ENCODE data around the gene PHKB. TPM values are rescaled to one million over a fixed set of nuclear protein-coding genes. Genes with fewer than 3 reads are reported as not detected.

The PHKB gene
- total and polyA plus RNA-seq, 2 of the 8 experiments (the other 6 are each of a cell fraction or from before 2014, with no cell fraction given), result 18.6 to 38.3 TPM

- no peak overlapping the region for H2AK5ac ChIP-seq (ENCODE audit: low read depth, low read length)
- CTCF ChIA-PET (ENCODE audit: partially characterized antibody), result interaction anchor here (0.6 kb wide), 1 partner anchor 1486 kb away, joined by 3 read pairs; no protein-coding TSS in a partner anchor
- no peak overlapping the region for H2BK12ac ChIP-seq (ENCODE audit: low read depth, low read length)
- no peak overlapping the region for H4K5ac ChIP-seq (ENCODE audit: insufficient read length, low read depth, low read length)
- no peak overlapping the region for H4K8ac ChIP-seq (ENCODE audit: extremely low read depth, insufficient read depth, low read length)
- H3K27ac ChIP-seq (ENCODE audit: low read depth, low read length), result no peak overlapping the region
- H2BK20ac ChIP-seq (ENCODE audit: low read length), result no peak overlapping the region
- H3K23ac ChIP-seq (ENCODE audit: insufficient read length), result no peak overlapping the region
- no peaks in the 10 kb centered on the region for H4K20me1 ChIP-seq (replicated peaks in 1 of 2; ENCODE audit: control insufficient read depth in 1 of 2, insufficient read depth in 2 of 2, low read length in 2 of 2)
- WGBS, 2 experiments (ENCODE audit: extremely low coverage in 1 of 2, insufficient coverage in 1 of 2, insufficient read length in 1 of 2, insufficient replicate concordance in 2 of 2, low coverage in 1 of 2, low lambda C conversion rate in 2 of 2, missing lambda C conversion rate in 1 of 2), result 93% methylated on average over 7 of the region's 8 CpGs; no CpG with 5 or more reads in 1 of the 2 experiments
- H3K56ac ChIP-seq (replicated peaks; ENCODE audit: insufficient read length, low read depth, low read length), result no peak overlapping the region
- FAIRE-seq, result no peak
- no peaks in the 10 kb centered on the region for H3K79me1 ChIP-seq (ENCODE audit: low read depth, low read length)
- H3K4ac ChIP-seq (replicated peaks; ENCODE audit: insufficient read length, low read depth, low read length), result no peak overlapping the region
- POLR2A ChIA-PET (ENCODE audit: partially characterized antibody), result no interaction called here
- no peaks in the 10 kb centered on the region for H3K36me3 ChIP-seq (ENCODE audit: control insufficient read depth in 2 of 4, insufficient read depth in 4 of 4, low read length in 3 of 4)
- H2BK5ac ChIP-seq (ENCODE audit: low read depth, low read length), result no peak overlapping the region
- no peak for DNase-seq (ENCODE audit: low read depth in 1 of 2, low spot score in 2 of 2)
- H3K4me2 ChIP-seq (ENCODE audit: insufficient read depth in 1 of 2, low read depth in 2 of 2, low read length in 2 of 2), result no peak overlapping the region
- no peak overlapping the region for H4K91ac ChIP-seq (replicated peaks; ENCODE audit: insufficient read length, low read length)
- H3K14ac ChIP-seq (ENCODE audit: insufficient read length), result no peak overlapping the region
- no peaks in the 10 kb centered on the region for H3K79me2 ChIP-seq (ENCODE audit: control insufficient read depth in 1 of 2, insufficient read depth in 2 of 2, low read length in 2 of 2)
- H3K4me1 ChIP-seq (replicated peaks in 1 of 4; ENCODE audit: control insufficient read depth in 3 of 4, insufficient read depth in 4 of 4, low read length in 3 of 4), result no peaks in the 10 kb centered on the region
- no peaks in the 10 kb centered on the region; a peak in 1 of 4 replicates for H3K9me3 ChIP-seq (ENCODE audit: insufficient read depth in 2 of 2, low read depth in 1 of 2, low read length in 1 of 2)
- H3K23me2 ChIP-seq (ENCODE audit: low read depth, low read length), result no peaks in the 10 kb centered on the region
- H3K27me3 ChIP-seq (replicated peaks in 1 of 4; ENCODE audit: control insufficient read depth in 3 of 4, extremely low read depth in 1 of 4, insufficient read depth in 3 of 4, low read length in 3 of 4), result no peaks in the 10 kb centered on the region
- no peak overlapping the region for H2AFZ ChIP-seq (ENCODE audit: low read length)
- H2BK120ac ChIP-seq (replicated peaks; ENCODE audit: low read depth, low read length), result no peak overlapping the region
- H3K4me3 ChIP-seq (ENCODE audit: extremely low read depth in 1 of 4, insufficient read depth in 2 of 4, low read depth in 3 of 4, low read length in 4 of 4), result no peak overlapping the region
- H3K9ac ChIP-seq (replicated peaks in 1 of 4; ENCODE audit: extremely low read depth in 1 of 4, low read depth in 3 of 4, low read length in 3 of 4), result no peak overlapping the region
- no peak overlapping the region for H3K18ac ChIP-seq (ENCODE audit: extremely low read depth, low read length)
- H2BK15ac ChIP-seq (ENCODE audit: low read length), result no peak overlapping the region
- TF ChIP-seq RBBP5 (IDR thresholded peaks at IDR 0.05; ENCODE audit: borderline replicate concordance, low read depth, low read length) (no peak), EP300 (IDR thresholded peaks at IDR 0.05; ENCODE audit: borderline replicate concordance in 1 of 2, low read depth in 2 of 2, low read length in 2 of 2) (no peak), KDM1A (IDR thresholded peaks at IDR 0.05; ENCODE audit: borderline replicate concordance, low read length) (no peak), ASH2L (IDR thresholded peaks at IDR 0.05; ENCODE audit: low read length) (no peak), MAFK (IDR thresholded peaks at IDR 0.05; ENCODE audit: low read depth, low read length) (no peak), NRF1 (IDR thresholded peaks at IDR 0.05; ENCODE audit: low read depth, low read length) (no peak), PHF8 (conservative IDR thresholded peaks at IDR 0.05; ENCODE audit: low read depth, low read length) (no peak), USF2 (IDR thresholded peaks at IDR 0.05; ENCODE audit: low read length) (no peak), SP4 (IDR thresholded peaks at IDR 0.05; ENCODE audit: low read length) (no peak), NANOG (IDR thresholded peaks at IDR 0.05; ENCODE audit: insufficient read depth, low read depth, low read length, poor library complexity, severe bottlenecking) (no peak), RFX5 (IDR thresholded peaks at IDR 0.05; ENCODE audit: borderline replicate concordance, low read depth, low read length) (no peak)
Observed at GRCh38 chr16:47533744-47534292, 72.7 kb downstream of the PHKB start.

Measured in H1 (cell line).